ENCODE results near the gene PCMTD2.
A peak's percentile ranks its signal among the peaks of the same experiment; 100 is the strongest.

The PCMTD2 gene

DNA sequence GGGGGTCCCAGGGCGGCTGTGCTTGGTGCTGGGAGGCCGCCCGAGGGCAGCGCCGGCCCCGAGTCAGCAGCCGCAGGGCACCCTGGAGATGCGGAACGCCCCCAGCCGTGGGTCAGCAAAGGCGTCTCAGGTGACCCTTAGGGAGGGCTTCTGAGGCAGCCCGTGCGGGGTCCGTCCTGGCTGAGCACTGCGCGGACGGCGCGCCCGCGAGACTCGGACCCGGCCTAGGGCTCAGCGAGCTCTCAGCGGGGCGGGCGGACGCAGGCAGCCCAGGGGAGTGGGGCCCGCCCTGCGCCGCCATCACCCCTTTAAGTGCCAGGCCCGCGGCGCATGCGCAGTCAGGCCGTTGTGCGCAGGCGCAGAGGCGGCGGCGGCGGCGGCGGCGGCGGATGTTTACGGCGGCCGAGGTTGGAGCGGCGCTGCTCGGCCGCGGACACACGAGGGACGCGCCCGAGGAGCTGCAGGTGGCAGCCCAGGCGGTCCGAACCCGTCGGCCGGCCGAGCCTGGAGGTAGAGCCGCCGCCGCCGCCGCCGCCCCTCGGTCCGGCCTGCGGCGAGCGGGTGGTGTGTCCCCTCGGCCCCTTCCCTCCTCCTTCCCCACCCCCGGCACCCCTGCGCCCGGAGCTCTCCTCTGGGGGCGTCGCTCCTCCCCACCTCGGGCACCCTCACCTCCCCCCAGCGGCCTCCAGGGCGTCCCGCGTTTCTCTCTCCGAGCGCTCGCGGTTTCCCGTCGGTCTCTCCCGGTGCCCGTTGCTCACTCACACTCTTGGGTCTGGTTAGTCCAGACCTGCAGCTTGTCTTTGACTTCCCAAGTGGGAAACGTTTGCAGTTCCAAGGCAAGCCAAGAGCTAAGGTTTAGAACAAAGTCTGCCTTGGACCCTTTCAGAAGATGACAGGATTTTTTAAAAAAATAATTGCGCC, at the start of gene PCMTD2:
Gene PCMTD2, plus strand, starts transcription at position 388 of the 921 bp plus-strand sequence. CDS start 4,218 bp downstream, outside the sequence.
- DNase-seq (ENCODE audit: low spot score) = peak; percentile 81

GRCh38 chr20:64206614-64207013, 48.9 kb upstream of the PCMTD2 start:
- no peak for DNase-seq (ENCODE audit: low spot score)

DNA sequence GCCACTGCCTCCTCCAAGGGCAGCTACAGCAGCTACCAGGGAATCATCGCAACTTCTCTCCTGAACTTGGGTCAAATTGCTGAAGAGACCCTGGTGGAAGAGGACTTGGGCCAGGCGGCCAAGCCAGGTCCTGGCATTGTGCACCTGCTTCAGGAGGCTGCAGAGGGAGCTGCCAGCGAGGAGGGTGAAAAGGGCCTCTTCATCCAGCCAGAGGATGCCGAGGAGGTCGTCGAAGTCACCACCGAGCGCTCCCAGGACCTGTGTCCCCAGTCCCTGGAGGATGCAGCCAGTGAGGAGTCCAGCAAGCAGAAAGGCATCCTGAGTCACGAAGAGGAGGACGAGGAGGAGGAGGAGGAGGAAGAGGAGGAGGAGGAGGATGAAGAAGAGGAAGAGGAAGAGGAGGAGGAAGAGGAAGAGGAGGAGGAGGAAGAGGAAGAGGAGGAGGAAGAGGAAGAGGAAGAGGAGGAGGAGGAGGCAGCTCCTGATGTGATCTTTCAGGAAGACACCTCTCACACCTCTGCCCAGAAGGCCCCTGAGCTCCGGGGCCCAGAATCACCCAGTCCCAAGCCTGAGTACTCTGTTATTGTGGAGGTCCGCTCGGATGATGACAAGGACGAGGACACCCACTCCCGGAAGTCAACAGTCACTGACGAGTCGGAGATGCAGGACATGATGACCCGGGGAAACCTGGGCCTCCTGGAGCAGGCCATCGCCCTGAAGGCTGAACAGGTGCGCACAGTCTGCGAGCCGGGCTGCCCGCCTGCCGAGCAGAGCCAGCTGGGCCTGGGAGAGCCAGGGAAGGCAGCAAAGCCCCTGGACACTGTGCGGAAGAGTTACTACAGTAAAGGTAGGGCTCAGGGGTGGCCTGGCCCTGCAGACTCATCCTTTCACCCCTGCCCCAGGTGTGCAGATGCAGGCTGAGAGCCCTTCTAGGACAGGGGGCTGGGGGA, 47.6 kb upstream of the PCMTD2 start:
- no peak for DNase-seq (ENCODE audit: low spot score)

GRCh38 chr20:64209148-64209547, 46.4 kb upstream of the PCMTD2 start:
- DNase-seq (ENCODE audit: low spot score) = no peak

DNA sequence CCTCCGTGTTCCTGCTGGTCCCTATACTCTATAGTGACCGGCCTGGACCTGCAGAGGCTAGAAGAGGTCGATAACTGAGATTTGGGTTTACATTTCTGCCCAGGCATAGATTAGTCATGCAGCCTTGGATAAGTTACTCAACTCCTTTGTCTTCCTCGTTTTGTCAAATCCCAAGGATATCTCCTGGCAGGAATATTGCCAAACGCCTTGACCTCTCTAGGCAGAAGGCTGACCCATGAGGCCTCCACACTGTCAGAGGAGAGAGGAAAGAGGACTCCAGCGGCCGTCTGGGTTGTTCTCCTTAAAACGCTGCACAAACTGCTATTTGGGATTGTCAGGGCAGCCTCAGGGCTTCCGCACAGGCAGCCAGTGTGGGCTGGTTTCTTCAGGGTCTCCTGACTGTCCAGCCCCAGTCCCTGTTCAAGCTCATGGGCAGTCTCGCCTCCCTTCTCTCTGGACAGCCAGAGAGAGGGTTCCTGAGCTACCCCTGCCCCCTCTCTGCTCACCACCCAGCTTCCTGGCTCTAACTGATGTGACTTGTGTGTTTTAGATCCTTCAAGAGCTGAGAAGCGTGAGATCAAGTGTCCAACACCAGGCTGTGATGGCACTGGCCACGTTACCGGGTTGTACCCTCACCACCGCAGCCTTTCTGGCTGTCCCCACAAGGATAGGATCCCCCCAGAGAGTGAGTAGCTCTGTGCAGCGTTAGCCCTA, 44.7 kb upstream of the PCMTD2 start:
- no peak for DNase-seq (ENCODE audit: low spot score)

DNA sequence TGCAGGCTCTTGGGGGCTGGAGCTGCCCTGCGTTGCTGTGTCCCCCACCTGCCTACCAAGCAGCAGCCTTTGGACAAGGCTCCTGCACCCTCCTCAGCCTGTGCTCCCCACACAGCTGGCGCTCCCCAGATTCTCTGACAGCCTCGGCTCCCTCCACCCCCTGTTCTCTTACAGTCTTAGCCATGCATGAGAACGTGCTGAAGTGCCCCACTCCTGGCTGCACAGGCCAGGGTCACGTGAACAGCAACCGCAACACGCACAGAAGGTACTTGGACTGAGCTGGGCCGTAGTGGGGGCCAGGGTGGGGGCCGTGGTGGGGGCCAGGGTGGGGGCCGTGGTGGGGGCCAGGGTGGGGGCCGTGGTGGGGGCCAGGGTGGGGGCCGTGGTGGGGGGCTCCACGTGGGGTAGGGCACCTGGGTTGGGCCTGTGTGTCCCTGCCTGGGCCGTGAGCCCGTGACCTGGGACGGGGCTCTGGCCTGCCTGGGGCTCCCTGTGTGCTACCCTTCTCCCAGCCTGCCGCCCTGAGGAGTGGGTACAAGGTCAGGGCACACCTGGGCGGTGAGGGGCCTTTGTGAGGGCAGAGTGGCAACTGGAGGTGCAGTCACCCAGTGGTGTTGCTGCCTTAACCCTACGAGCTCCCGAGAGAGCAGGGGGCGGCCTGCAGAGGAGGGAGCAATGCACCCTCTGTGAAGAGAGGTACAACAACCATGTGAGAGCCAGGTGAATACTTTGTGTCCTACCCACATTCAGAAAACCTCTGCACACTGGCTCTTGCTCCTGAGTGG, 43.5 kb upstream of the PCMTD2 start:
- no peak for DNase-seq (ENCODE audit: low spot score)

DNA sequence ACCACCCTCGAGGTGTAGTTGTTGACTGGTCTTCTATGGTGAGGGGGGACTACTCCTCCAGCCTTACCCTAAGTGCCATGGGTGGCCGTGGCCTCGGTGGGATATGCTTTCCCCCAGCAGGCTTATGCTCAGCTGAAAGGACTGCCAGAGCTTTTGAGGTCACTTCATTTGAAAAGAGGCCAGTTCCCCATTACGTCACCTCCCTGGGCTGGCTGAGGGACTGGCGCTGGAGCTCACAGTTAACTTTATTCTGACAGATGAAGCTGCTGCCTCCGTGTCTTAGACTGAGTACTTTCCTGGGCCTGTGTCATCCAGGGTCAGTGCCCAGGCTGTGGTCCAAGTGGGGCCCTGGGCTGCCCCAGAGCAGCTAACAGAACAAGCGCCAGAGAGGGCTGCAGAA, 42.8 kb upstream of the PCMTD2 start:
- DNase-seq (ENCODE audit: low spot score) = no peak

DNA sequence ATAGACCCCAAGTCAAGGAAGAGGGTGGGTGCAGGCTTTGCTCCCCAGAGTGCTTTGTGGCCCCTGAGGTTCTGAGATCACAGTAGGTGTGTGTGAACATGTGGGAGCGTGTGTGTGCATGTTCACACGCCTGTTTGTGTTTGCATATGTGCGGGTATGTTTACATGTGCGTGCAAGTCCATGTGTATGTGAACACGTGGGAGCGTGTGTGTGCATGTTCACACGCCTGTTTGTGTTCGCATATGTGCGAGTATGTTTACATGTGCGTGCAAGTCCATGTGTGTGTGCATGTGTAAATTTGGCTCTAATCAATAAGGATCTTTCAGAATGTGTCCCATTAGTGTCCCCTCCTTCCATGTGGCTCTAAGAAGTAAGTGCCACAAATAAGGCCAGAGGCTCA, 41.4 kb upstream of the PCMTD2 start:
- no peak for DNase-seq (ENCODE audit: low spot score)

- DNase-seq (ENCODE audit: low spot score) = no peak
Observed at GRCh38 chr20:64214952-64215351, 40.6 kb upstream of the PCMTD2 start.

DNA sequence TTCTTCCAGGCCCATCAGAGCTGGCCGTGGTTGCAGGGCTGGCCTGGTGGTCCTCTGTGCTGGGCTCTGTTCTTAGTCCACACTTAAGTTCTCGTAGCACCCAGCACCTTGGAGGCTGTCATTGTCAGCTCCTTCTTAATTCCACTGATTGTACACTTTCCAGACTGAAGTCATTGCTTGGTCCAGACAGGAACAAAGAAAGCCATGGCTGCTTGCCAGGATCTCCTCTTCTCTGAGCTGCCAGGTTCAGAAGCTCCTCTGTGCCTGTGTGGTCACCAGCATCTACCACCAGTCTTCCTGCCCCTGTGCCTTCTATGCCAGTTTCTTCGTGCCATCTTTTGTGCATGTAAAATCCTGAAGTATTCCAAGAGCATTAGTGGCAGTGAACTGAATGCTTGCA, 39.5 kb upstream of the PCMTD2 start:
- no peak for DNase-seq (ENCODE audit: low spot score)

GRCh38 chr20:64216910-64217309, 38.6 kb upstream of the PCMTD2 start:
- no peak for DNase-seq (ENCODE audit: low spot score)

DNA sequence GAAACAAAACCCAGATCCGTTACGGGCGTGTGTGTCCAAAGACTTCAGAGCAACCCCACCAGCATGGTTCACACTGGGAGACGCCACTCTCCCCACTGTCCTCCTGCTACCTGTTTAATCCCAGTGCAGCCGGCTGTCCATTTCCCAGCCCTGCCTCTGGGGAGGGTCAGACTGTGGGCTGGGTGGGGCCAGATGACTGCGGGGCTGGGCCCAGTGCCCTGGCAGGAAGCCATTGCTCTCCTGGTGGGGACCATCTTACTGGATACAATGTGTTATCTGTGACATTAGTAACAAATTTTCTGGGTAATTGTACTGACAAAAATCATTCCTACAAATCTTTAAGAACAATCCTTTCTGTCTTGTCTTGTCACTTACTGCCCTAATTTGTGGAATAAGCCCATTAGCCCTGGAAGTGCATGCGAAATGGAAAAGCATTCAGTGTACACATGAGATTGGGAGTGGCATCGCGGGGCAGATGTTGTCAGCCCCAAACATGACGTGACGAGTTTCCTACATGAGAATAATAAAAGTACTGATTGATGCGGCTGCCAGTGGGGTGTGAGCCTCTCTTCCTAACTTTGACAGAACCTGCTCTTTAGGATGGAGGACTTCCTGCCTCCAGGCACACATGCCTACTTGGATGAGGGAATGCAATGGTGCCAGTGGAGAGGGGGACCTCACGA, 37.9 kb upstream of the PCMTD2 start:
- no peak for DNase-seq (ENCODE audit: low spot score)

DNA sequence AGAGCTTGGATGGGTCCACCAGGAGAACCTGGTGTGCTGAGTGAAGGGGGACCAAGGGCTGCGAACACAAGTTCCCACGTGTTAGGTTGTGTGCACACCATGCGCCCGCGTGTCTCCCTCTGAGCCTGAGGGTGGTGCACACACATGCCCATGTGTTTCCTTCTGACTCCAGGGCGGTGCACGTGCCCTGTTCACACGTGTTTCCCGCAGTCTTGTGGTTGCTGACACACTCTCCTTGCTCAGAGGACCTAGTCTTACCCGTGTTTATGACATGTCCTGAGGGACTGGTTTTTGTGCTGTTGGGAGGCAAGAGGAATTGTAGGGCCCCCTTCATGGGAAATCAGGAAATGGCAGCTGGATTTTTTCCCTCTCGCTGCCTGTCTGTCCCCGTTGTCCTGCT, 36.3 kb upstream of the PCMTD2 start:
- no peak for DNase-seq (ENCODE audit: low spot score)

DNA sequence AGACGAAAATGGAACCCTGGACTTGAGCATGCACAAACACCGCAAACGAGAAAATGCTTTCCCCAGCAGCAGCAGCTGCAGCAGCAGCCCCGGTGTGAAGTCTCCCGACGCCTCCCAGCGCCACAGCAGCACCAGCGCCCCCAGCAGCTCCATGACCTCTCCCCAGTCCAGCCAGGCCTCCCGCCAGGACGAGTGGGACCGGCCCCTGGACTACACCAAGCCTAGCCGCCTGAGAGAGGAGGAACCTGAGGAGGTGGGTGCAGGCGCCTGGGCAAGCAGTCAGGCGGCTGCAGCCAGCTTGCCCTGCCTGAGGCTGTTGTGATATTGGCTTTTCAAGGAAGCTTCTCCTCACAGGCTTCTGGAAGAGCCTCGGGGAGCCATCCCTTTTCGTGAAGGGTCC, 35.8 kb upstream of the PCMTD2 start:
- no peak for DNase-seq (ENCODE audit: low spot score)

DNA sequence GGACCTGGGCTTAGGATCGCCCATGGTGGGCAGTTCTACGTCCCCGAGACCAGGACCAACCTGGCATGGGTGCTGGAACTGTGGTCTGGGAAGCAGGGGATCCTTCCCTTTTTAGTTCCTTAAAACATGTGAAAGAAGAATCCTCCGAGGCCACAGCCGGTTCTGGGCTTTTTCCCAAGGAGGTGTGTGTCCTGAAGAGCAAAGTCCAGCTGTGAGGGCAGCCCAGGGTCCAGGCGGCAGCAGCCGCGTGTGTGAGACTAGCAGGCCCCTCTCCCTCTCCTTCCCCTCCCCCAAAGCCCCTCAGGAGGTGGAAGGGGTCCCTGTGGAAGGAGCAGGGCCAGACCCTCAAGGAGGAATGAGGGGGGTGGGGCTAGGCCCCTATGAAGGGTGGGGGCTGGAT, 35.1 kb upstream of the PCMTD2 start:
- DNase-seq (ENCODE audit: low spot score) = no peak

GRCh38 chr20:64220891-64221527, 34.5 kb upstream of the PCMTD2 start:
- no peak for DNase-seq (ENCODE audit: low spot score)

- no peak for DNase-seq (ENCODE audit: low spot score)
Observed at GRCh38 chr20:64222291-64222735, 33.2 kb upstream of the PCMTD2 start.

- no peak for DNase-seq (ENCODE audit: low spot score)
Observed at GRCh38 chr20:64222851-64223525, 32.6 kb upstream of the PCMTD2 start.

GRCh38 chr20:64223526-64224067, 32.0 kb upstream of the PCMTD2 start:
- no peak for DNase-seq (ENCODE audit: low spot score)

Measured in activated CD4-positive, alpha-beta T cell treated with anti-CD3 and anti-CD28 coated beads, Interleukin-2, Interleukin-4, amounts not matched to agents 100 ng/mL and 50 ng/mL, durations not matched to agents 16 hours and 8 hours (primary cell).